Tibial nerve (tissue), 3 donors: Measurements from ENCODE around the gene OR8J3.

Experiments
- POLR2A ChIP-seq, 2 donors: fragments of 450-650 bp; IDR thresholded peaks; one replicate each; pipeline ENCODE4 v1.6.1; 2017; ENCODE audit warnings: antibody characterized with exemption in 2 of 2, mild to moderate bottlenecking in 2 of 2, moderate library complexity in 2 of 2
- TF ChIP-seq, protein P1 (sequence below), 5 experiments: fragments of 200-600 bp in 3 of 5; fragments of 450-650 bp in 2 of 5; sonication (generic) in 3 of 5; IDR thresholded peaks; one replicate each; pipeline ENCODE4 v1.5.1; 2016 to 2019; ENCODE audit warnings: antibody characterized with exemption in 5 of 5, mild to moderate bottlenecking in 3 of 5, moderate library complexity in 2 of 5

DNA sequence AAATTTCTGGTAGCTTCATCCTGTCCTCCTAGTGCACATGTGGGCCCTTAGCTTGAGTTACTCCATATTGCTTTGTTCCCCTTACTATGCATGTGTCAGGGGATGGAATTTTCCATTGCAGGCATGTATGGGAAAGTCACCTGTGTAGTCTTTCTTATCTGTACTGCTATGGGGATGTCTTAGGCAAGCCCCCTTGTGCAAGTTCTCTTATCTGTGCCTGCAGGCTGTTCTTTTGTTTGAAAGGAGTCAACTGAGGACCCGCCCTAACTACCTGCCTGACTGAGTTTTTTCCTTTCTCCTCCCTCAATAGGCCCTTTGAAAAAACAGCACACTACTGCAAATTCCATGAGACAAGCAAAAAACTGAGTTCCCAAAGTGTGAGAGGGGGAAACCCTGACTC lies 11.4 kb upstream of the OR8J3 start:
- TF ChIP-seq, protein P1, sequence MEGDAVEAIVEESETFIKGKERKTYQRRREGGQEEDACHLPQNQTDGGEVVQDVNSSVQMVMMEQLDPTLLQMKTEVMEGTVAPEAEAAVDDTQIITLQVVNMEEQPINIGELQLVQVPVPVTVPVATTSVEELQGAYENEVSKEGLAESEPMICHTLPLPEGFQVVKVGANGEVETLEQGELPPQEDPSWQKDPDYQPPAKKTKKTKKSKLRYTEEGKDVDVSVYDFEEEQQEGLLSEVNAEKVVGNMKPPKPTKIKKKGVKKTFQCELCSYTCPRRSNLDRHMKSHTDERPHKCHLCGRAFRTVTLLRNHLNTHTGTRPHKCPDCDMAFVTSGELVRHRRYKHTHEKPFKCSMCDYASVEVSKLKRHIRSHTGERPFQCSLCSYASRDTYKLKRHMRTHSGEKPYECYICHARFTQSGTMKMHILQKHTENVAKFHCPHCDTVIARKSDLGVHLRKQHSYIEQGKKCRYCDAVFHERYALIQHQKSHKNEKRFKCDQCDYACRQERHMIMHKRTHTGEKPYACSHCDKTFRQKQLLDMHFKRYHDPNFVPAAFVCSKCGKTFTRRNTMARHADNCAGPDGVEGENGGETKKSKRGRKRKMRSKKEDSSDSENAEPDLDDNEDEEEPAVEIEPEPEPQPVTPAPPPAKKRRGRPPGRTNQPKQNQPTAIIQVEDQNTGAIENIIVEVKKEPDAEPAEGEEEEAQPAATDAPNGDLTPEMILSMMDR (IDR thresholded peaks at IDR 0.05), result no peak
- TF ChIP-seq POLR2A (IDR thresholded peaks at IDR 0.05), result no peak
